AG09309 (cell line): ENCODE measurements around the gene WDR70.
"Not testable (repeated sequence)": the region's sequence is repeated elsewhere in the genome, so short reads cannot be mapped to it uniquely, and the experiment has no call there.

Source experiments
- DNase-seq: peaks from one replicate; pipeline ENCODE4 v3.0.0-alpha.2; 2010; ENCODE audit warnings: low read depth
- H3K4me3 ChIP-seq: 2 replicates; pipeline ENCODE4 v1.5.1; 2011; ENCODE audit warnings: mild to moderate bottlenecking, low read depth, low read length, moderate library complexity; ENCODE audit not compliant: control insufficient read depth
- TF ChIP-seq, protein P1 (sequence below): IDR thresholded peaks from 2 replicates; pipeline ENCODE4 v1.5.1; 2011; ENCODE audit warnings: mild to moderate bottlenecking, low read depth, low read length, inconsistent platforms; ENCODE audit not compliant: insufficient read depth, control insufficient read depth; ENCODE audit errors: missing control alignments

The WDR70 gene

DNA sequence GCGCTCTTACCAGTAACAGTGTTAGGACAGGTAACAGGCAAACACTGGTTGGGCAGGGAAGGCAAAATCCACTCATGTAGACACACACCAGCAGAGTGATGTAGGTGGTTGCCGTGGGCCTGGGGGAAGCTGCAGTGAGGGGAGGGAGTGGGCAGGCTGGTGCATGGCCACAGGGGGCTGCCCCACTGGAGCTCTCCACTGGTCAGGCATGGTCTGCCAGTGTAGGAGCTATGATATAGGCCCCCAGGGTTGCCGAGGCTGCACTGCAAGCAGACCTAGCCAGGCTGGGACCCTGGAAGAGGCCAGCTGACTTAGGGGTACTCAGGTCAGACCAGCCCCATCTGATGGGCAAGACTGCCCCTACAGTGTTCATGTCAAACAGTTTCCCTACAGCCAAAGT, 306.1 kb downstream of the WDR70 start:
- no peak overlapping the region for H3K4me3 ChIP-seq
- TF ChIP-seq, protein P1, sequence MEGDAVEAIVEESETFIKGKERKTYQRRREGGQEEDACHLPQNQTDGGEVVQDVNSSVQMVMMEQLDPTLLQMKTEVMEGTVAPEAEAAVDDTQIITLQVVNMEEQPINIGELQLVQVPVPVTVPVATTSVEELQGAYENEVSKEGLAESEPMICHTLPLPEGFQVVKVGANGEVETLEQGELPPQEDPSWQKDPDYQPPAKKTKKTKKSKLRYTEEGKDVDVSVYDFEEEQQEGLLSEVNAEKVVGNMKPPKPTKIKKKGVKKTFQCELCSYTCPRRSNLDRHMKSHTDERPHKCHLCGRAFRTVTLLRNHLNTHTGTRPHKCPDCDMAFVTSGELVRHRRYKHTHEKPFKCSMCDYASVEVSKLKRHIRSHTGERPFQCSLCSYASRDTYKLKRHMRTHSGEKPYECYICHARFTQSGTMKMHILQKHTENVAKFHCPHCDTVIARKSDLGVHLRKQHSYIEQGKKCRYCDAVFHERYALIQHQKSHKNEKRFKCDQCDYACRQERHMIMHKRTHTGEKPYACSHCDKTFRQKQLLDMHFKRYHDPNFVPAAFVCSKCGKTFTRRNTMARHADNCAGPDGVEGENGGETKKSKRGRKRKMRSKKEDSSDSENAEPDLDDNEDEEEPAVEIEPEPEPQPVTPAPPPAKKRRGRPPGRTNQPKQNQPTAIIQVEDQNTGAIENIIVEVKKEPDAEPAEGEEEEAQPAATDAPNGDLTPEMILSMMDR, result no peak
- no peak for DNase-seq

DNA sequence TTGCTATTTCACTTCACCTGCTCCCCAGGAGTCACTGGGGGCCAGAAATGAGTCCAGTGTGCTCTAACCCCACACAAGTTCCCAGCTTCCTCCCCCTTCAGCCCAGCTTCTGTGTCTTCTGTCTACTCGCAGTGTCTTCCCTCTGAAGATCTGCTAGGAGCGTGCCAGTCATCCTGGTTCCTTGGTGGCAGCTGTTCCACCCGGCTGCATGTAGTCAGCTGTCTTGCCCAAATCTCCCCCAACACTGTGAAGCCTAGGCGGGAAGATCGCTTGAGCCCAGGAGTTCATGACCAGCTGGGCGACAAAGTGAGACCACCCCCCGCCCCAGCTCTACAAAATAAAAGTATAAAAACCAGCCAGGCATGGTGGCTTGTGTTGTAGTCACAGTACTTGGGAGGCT, 306.7 kb downstream of the WDR70 start:
- TF ChIP-seq, protein P1, result no peak
- no peak overlapping the region for H3K4me3 ChIP-seq
- no peak for DNase-seq

DNA sequence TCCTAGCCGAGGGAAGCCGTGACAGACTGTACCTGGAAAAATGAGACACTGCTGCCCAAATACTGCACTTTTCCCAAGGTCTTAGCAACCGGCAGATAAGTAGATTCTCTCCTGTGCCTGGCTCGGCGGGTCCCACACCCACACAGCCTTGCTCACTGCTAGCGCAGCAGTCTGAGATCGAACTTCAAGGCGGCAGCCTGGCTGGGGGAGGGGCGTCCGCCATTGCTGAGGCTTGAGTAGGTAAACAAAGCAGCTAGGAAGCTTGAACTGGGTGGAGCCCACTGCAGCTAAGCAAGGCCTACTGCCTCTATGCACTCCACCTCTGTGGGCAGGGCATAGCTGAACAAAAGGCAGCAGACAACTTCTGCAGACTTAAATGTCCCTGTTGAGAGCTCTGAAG, 309.8 kb downstream of the WDR70 start:
- not testable (repeated sequence) for DNase-seq, H3K4me3 ChIP-seq

DNA sequence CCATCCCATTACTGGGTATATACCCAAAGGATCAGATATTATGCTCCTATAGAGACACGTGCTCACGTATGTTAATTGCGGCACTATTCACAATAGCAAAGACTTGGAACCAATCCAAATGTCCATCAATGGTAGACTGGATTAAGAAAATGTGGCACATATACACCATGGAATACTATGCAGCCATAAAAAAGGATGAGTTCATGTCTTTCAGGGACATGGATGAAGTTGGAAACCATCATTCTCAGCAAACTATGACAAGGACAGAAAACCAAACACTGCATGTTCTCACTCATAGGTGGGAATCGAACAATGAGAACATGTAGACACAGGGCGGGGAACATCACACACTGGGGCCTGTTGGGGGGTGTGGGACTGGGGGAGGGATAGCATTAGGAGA, 315.2 kb downstream of the WDR70 start:
- H3K4me3 ChIP-seq, DNase-seq: not testable (repeated sequence)

DNA sequence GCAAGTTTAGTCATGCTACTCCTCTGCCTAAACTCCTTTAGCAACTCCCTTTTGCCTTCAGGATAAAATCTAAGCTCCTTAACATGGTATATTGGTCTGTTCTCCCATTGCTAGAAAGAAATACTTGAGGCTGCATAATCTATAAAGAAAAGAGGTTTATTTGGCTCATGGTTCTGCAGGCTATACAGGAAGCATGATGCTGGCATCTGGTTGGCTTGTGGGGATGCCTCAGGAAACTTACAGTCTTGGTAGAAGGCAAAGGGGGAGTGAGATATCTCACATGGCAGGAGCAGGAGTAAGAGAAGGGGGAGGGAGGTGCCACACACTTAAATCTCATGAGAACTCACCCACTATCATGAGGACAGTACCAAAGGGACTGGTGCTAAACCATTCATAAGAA, 315.7 kb downstream of the WDR70 start:
- TF ChIP-seq, protein P1, result no peak
- DNase-seq, result no peak
- H3K4me3 ChIP-seq, result no peak overlapping the region

DNA sequence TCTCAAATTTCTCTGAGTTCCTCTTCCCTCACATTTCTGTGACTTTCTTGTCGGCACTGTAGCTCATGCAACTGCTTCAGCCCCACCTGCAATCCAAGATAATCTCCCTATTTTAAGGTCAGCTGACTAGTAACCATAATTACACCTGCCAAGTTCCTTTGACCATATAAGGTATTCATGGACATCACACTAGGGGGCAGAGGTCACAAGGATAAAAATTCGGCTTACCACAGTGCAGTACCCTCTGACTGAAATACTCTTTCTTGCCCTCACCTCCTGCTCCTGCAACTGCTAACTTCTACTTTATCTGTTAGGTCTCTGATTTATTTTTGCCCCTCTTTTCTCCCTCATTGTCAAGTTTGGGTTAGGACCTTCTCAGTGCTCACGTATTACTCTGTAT, 316.5 kb downstream of the WDR70 start:
- TF ChIP-seq, protein P1, result no peak
- no peak overlapping the region for H3K4me3 ChIP-seq
- DNase-seq, result no peak

DNA sequence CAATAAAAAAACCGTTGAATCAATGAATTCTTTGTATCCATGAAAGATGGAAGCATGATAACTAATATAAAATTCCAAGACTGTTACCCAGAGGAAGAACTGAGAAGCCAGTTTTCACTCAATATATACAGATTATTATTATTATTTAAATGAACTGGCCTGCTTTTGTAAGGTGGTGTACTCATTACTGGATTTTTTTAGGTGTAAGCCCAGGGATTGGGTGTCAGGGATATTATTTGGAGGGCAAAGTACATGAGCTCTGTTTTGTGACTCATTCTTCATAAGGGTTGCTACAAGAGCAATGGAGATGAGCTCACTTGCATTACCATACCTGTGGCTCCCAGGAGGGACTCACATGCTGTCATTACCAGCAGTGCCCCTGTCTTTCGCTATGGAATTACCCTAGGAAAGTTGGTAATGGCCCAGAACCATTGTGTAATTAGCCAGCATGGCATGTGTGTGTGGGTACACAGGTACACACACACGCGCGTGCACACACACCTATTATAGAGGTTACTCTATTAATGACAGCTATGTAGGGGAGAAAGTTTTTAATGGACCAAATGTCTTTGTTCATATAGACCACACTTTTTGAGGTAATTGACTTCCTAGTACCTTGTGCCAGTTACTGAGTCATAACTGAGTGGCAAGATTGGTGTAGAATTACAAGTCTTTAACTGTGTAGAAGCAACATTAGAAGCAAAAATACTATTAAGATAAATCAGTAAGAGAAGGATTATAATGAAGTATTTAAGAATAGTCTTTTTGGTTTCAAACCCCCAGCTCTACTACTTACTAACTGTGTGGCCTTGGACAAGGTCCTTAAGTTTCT, 317.3 kb downstream of the WDR70 start:
- TF ChIP-seq, protein P1, result no peak
- no peak for DNase-seq
- no peak overlapping the region for H3K4me3 ChIP-seq

DNA sequence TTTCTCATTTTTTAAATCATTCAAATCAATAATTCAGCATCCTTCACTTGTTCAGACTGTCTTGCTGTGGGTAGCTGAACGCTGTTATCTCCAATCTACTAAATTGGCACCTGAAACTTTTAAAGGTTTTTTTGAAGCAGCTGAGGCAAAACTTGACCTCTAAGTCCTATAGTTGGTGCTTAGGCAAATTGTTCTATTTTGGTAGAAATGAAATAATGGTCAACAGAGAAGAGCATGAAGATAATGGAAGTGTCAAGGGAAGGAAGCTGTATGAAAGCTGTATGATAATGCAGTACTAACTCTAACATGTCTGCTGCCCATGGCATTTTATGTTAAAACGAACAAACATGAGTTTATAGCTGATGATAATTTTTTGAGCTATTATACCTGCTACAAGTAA, 322.8 kb downstream of the WDR70 start:
- no peak overlapping the region for H3K4me3 ChIP-seq
- no peak for DNase-seq
- TF ChIP-seq, protein P1, result no peak
